VCaP (cell line): ENCODE measurements around the gene COQ4.

Experiments used
- H3K27ac ChIP-seq: fragments of 450-650 bp; 2 replicates; pipeline ENCODE4 v1.5.1; 2017
- TF ChIP-seq, protein P1 (sequence below): fragments of 450-650 bp; conservative IDR thresholded peaks from 2 replicates; pipeline ENCODE4 v1.5.1; 2017; ENCODE audit warnings: mild to moderate bottlenecking, moderate library complexity

Gene COQ4

DNA sequence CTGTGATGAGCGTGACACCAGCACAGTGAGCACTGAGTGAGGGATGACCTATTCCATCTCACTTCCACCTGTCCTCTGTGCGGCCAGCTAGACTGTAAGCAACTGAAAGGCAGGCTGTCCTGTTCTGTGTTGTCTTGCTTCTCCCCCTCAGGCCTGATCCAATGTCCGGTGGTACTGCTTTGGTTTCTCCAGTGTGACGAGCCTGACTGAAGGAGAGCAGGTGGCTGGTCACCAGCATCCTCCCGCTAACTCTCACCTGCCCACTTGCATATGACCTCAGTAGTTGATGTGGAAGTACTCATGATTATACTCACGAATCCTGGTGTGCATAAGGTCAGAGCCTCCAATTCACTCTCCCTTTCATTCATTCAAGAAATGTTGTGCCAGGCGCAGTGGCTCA lies 15.3 kb downstream of the COQ4 start:
- TF ChIP-seq, protein P1, sequence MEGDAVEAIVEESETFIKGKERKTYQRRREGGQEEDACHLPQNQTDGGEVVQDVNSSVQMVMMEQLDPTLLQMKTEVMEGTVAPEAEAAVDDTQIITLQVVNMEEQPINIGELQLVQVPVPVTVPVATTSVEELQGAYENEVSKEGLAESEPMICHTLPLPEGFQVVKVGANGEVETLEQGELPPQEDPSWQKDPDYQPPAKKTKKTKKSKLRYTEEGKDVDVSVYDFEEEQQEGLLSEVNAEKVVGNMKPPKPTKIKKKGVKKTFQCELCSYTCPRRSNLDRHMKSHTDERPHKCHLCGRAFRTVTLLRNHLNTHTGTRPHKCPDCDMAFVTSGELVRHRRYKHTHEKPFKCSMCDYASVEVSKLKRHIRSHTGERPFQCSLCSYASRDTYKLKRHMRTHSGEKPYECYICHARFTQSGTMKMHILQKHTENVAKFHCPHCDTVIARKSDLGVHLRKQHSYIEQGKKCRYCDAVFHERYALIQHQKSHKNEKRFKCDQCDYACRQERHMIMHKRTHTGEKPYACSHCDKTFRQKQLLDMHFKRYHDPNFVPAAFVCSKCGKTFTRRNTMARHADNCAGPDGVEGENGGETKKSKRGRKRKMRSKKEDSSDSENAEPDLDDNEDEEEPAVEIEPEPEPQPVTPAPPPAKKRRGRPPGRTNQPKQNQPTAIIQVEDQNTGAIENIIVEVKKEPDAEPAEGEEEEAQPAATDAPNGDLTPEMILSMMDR, result no peak
- no peak overlapping the region for H3K27ac ChIP-seq

DNA sequence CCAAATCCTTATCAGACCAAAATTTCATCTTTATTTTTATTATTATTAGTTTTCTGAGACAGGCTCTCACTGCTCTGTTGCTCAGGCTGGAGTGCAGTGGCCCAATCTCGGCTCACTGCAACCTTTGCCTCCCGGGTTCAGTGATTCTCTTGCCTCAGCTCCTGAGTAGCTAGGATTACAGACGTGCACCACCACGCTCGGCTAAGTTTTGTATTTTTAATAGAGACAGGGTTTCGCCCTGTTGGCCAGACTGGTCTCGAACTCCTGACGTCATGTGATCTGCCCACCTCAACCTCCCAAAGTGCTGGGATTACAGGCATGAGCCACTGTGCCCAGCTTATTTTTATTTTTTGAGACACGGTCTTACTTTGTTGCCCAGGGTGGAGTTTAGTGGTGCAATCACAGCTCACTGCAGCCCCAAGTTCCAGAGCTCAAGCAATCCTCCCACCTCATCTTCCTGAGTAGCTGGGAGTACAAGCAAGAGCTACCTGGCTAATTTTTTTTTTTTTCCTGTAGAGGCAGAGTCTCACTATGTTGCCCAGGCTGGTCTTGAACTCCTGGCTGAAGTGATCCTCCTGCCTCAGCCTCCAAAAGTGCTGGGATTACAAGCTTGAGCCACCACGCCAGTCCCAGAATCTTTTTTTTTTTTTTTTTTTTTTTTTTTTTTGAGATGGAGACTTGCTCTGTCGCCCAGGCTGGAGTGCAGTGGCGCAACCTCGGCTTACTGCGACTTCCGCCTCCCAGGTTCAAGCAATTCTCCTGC lies 16.4 kb downstream of the COQ4 start:
- H3K27ac ChIP-seq, result peak overlapping the region; percentile 83

DNA sequence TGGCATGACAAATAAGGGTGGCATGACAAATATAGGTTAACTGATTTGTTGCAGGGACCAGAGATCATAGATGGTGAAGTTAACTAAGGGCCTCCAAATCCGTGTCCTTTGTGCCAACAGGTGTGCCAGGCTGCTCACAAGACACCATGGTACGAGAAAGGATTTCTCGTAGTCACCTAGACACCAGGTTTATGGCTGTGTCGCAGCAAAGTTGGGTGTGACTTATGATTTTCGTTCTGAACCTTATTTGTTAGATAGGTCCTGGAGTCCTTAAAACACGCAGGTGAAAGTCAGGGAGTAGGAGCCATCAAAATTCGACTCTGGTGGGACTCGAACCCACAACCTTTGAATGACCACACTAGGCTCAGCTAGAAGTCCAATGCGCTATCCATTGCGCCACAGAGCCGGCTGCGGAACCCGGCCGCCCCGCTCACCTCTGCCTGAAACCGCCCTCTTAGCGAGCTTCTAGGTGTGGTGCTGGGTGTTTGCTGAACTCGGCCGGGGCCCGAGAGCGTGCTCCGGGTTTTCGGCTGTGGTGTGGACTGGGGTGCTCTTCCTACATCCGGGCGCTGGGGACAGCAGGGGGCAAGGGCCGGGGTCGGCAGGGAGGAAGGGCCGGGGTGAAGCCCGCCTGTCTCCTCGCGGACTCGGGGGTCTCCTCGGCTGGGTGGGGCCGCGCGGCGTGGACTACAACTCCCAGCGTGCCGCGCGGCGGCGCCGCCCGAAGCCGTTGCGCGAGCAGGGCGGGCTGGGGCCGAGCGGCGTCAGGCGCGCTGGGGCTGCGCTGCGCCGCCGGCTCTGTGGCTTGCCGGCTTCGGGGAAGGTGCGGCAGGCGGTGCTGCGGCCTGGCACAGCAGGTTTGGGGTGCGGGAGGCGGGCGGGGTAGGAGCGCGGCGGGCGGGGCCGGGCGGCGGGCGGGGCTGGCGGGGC lies 17.4 kb downstream of the COQ4 start, which contains the start of gene SLC27A4:
Gene SLC27A4, plus strand, starts transcription at position 767 of the 930 bp plus-strand sequence. CDS start 2,606 bp downstream, outside the sequence.
- TF ChIP-seq, protein P1, result no peak
- peak within 1 kb of the TSS; percentile 83 for H3K27ac ChIP-seq

DNA sequence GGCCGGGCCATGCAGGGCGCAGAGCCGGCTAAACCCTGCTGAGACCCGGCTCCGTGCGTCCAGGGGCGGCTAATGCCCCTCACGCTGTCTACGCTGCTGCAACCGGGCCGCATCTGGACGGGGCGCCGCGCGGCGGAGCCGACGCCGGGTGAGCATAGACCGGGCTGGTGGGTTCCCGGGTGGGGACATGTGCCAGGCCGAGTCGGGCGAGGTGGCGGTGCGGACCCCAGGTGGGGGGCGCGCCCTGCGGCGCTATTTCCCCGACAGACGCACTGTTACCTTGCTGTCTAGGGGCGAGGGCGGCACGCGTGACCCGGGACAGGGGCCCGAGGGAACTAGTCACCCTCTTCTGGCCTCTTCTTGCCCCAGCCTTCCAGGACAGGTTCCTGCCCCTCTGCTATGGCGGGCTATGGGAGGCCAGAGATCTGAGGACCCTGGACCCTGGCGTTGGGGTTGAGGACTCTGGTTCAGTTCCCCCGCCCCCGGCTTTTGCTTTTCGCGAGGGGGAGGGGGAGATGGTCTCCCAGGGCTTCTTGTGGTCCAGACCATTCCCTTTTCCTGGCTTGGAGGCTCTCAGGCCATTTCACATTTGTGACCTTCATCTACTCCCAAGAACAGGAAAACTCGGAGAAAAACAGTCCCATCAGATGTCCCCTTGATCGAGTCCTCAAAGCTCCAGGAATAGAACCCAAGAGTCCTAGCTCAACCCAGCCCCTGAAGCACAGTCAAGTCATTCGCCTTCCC lies 18.2 kb downstream of the COQ4 start:
- H3K27ac ChIP-seq, result peak overlapping the region; percentile 83
- TF ChIP-seq, protein P1, result no peak

DNA sequence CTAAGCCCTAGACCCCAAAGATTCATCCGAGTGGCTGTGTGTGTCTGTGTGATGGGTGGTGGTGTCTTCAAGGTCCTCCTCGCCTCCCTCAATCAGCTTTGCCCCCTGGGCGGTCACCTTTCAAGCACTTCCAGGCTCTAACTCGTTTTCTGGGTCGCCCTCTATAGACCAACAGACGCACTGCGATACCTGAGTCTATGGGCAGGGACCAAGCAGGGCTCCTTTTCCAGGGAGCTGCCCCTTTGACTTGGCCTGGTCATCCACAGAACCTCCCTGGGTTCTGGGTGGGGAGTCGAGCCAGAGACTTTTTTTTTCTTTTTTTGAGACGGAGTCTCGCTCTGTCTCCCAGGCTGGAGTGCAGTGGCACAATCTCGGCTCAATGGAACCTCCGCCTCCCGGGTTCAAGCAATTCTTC lies 18.8 kb downstream of the COQ4 start:
- H3K27ac ChIP-seq, result peak overlapping the region; percentile 83
- TF ChIP-seq, protein P1, result peak; percentile 84

DNA sequence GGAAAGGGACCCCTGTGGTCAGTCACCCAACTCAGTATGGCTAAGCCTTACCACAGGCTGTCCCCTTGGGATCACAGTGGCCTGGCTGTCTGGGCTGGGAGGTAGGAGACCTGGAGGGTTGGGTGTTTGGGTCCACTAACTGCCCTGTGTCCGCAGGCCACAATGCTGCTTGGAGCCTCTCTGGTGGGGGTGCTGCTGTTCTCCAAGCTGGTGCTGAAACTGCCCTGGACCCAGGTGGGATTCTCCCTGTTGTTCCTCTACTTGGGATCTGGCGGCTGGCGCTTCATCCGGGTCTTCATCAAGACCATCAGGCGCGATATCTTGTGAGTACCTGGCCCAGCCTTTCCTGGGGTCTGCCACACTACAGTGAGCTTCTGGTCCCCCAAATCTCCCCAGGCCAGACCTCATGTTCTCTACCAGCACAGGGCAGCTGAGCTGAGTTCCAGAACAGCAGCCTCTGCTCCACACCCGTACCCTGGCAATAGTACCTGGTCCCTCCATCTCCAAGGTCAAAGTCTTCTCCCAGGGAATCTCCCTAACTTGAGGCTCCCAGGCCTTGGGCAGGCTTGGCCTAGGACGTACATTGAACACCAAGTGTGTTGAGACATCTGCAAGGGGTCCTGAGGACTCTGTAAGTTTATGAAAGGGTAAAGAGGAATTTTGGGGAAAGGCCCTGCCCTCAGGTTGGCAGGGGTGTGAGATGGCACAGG lies 20.5 kb downstream of the COQ4 start:
- TF ChIP-seq, protein P1, result no peak
- no peak overlapping the region for H3K27ac ChIP-seq

DNA sequence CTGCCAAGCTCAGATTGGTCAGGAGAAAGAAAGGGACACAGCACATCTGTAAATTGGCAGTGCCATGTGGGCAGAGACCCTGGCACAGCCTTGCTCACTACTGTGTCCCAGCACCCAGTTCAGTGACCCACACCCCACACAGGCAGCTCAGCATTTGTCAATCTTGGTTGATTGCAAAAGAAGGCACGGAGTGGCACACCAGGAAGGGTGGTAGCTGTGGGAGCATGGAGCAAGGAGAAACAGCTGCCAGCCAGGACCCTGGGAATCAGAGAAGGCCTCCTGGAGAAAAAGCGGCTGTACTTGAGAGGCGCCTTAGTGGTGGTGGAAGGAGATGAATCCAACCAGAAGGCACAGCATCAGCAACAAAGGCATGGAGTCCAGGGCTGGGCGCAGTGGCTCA lies 21.2 kb downstream of the COQ4 start:
- H3K27ac ChIP-seq, result no peak overlapping the region
- TF ChIP-seq, protein P1, result no peak
